Measurements from ENCODE around the gene EEA1. TPM values are rescaled to one million over a fixed set of nuclear protein-coding genes. Genes with fewer than 3 reads are reported as not detected.

Gene EEA1
- total and polyA plus RNA-seq, 2 of the 8 experiments (the other 6 are each of a cell fraction or from before 2014, with no cell fraction given), result 1.0 to 18.8 TPM

DNA sequence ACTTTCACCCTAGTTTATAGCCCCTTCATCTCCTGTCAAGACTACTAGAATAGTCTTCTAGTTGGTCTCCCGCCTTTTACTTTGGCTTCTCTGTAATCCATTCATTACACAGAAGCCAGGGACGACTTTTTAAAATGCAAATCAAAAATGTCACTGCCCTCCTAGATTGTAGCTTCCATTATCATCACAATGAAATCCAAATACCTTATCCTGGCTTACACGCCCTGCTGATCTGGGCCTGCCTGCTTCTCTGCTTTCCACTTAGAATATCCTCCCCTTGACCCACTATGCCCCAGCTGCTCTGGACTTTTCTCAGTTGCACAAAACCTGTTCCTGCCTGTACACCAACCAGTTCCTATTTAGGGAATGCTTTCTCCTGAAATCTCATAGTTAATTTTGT is 4.5 kb upstream of the EEA1 start:
- Histone ChIP-seq H3K27ac (ENCODE audit: low read depth, low read length) (no peak overlapping the region), H2BK12ac (ENCODE audit: low read depth, low read length) (peak overlapping the region; percentile 41; the same call in 1 of the 2 replicates), H2BK5ac (ENCODE audit: low read depth, low read length) (peak overlapping the region; percentile 77; the same call in 1 of the 2 replicates), H3K4me3 (ENCODE audit: extremely low read depth in 1 of 4, insufficient read depth in 2 of 4, low read depth in 3 of 4, low read length in 4 of 4) (peak overlapping the region in 3 of 4 experiments; percentile 2 to 17 (median 10); a peak in 2 of 8 replicates), H3K4me1 (replicated peaks in 1 of 4; ENCODE audit: control insufficient read depth in 3 of 4, insufficient read depth in 4 of 4, low read length in 3 of 4) (peaks cover 0 to 14% (median 1%) of the 10 kb centered on the region in 4 experiments; a peak in 4 of 7 replicates), H4K8ac (ENCODE audit: extremely low read depth, insufficient read depth, low read length) (no peak overlapping the region), H3K36me3 (ENCODE audit: control insufficient read depth in 2 of 4, insufficient read depth in 4 of 4, low read length in 3 of 4) (no peaks in the 10 kb centered on the region), H2BK15ac (ENCODE audit: low read length) (no peak overlapping the region), H3K9me3 (ENCODE audit: insufficient read depth in 2 of 2, low read depth in 1 of 2, low read length in 1 of 2) (no peaks in the 10 kb centered on the region), H2BK20ac (ENCODE audit: low read length) (0 out of 2 replicates have a peak overlapping the region, but pooled peaks have one; percentile 63), H2AK5ac (ENCODE audit: low read depth, low read length) (no peak overlapping the region), H3K56ac (replicated peaks; ENCODE audit: insufficient read length, low read depth, low read length) (no peak overlapping the region), H2BK120ac (replicated peaks; ENCODE audit: low read depth, low read length) (no peak overlapping the region), H3K79me2 (ENCODE audit: control insufficient read depth in 1 of 2, insufficient read depth in 2 of 2, low read length in 2 of 2) (no peaks in the 10 kb centered on the region), H3K4ac (replicated peaks; ENCODE audit: insufficient read length, low read depth, low read length) (no peak overlapping the region), H3K4me2 (ENCODE audit: insufficient read depth in 1 of 2, low read depth in 2 of 2, low read length in 2 of 2) (peak overlapping the region; percentile 46 to 63), H3K23me2 (ENCODE audit: low read depth, low read length) (no peaks in the 10 kb centered on the region; the same call in none of the 2 replicates), H4K91ac (replicated peaks; ENCODE audit: insufficient read length, low read length) (peak overlapping the region; percentile 60), H4K5ac (ENCODE audit: insufficient read length, low read depth, low read length) (no peak overlapping the region), H3K14ac (ENCODE audit: insufficient read length) (no peak overlapping the region), H3K18ac (ENCODE audit: extremely low read depth, low read length) (no peak overlapping the region), H3K9ac (replicated peaks in 1 of 4; ENCODE audit: extremely low read depth in 1 of 4, low read depth in 3 of 4, low read length in 3 of 4) (no peak overlapping the region), H3K79me1 (ENCODE audit: low read depth, low read length) (no peaks in the 10 kb centered on the region), H2AFZ (ENCODE audit: low read length) (no peak overlapping the region), H3K27me3 (replicated peaks in 1 of 4; ENCODE audit: control insufficient read depth in 3 of 4, extremely low read depth in 1 of 4, insufficient read depth in 3 of 4, low read length in 3 of 4) (no peaks in the 10 kb centered on the region), H3K23ac (ENCODE audit: insufficient read length) (no peak overlapping the region), H4K20me1 (replicated peaks in 1 of 2; ENCODE audit: control insufficient read depth in 1 of 2, insufficient read depth in 2 of 2, low read length in 2 of 2) (no peaks in the 10 kb centered on the region)
- DNase-seq (ENCODE audit: low read depth in 1 of 2, low spot score in 2 of 2) (no peak), FAIRE-seq (peak; percentile 7)
- CTCF ChIA-PET (ENCODE audit: partially characterized antibody), result interaction anchor here (1.1 kb wide), 1 partner anchor 9 kb away, joined by 3 read pairs; no protein-coding TSS in a partner anchor
- POLR2A ChIA-PET (ENCODE audit: partially characterized antibody), result no interaction called here
- 11% methylated on average over 3 of the region's 3 CpGs; no CpG with 5 or more reads in 1 of the 2 experiments for WGBS, 2 experiments (ENCODE audit: extremely low coverage in 1 of 2, insufficient coverage in 1 of 2, insufficient read length in 1 of 2, insufficient replicate concordance in 2 of 2, low coverage in 1 of 2, low lambda C conversion rate in 2 of 2, missing lambda C conversion rate in 1 of 2)
- TF ChIP-seq, protein P1, sequence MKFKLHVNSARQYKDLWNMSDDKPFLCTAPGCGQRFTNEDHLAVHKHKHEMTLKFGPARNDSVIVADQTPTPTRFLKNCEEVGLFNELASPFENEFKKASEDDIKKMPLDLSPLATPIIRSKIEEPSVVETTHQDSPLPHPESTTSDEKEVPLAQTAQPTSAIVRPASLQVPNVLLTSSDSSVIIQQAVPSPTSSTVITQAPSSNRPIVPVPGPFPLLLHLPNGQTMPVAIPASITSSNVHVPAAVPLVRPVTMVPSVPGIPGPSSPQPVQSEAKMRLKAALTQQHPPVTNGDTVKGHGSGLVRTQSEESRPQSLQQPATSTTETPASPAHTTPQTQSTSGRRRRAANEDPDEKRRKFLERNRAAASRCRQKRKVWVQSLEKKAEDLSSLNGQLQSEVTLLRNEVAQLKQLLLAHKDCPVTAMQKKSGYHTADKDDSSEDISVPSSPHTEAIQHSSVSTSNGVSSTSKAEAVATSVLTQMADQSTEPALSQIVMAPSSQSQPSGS (IDR thresholded peaks at IDR 0.05; ENCODE audit: low read length), result no peak
- TF ChIP-seq EZH2 (IDR thresholded peaks at IDR 0.05; ENCODE audit: low read depth, low read length, severe bottlenecking) (no peak), SP4 (IDR thresholded peaks at IDR 0.05; ENCODE audit: low read length) (no peak), CTBP2 (IDR thresholded peaks at IDR 0.05; ENCODE audit: borderline replicate concordance, insufficient read depth, insufficient read length, low read length) (no peak), GTF2F1 (IDR thresholded peaks at IDR 0.05; ENCODE audit: borderline replicate concordance, low read depth, low read length) (no peak), RFX5 (IDR thresholded peaks at IDR 0.05; ENCODE audit: borderline replicate concordance, low read depth, low read length) (no peak), TAF7 (optimal IDR thresholded peaks at IDR 0.05; ENCODE audit: borderline replicate concordance, low read depth, low read length) (no peak), CHD2 (IDR thresholded peaks at IDR 0.05; ENCODE audit: low read length) (no peak), SAP30 (IDR thresholded peaks at IDR 0.05; ENCODE audit: insufficient read depth, insufficient replicate concordance, low read length) (no peak), EP300 (IDR thresholded peaks at IDR 0.05; ENCODE audit: borderline replicate concordance in 1 of 2, low read depth in 2 of 2, low read length in 2 of 2) (no peak)

All from H1 (cell line).